Ecto neural progenitor cell (in vitro differentiated cells): ENCODE data around the gene ZNF98.

Experiments used
- DNase-seq: peaks from one replicate; pipeline ENCODE4 v3.0.0-alpha.2; 2018; ENCODE audit warnings: low spot score

ZNF98 gene

DNA sequence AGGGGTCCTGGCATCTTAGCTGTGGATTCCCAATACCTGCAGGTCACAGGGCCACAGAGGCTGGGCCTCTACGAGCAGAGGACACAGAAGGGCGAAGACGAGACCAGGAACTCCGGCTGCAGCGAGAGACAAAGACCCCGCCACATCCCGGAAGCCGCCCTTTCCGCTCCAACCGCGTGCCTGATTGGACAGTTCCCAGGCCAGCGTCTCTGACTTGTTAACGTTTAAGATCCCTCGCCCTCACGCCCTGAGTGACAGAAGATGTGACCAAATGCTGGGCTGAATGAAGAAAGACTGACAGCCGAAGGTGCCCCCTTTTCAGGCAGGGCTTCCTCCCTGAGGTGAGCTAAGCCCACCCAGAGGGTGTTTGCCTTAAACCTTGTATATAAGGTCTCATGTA is at the start of gene ZNF98:
ZNF98 (minus strand) TSS at position 136 of the 400 bp plus-strand sequence; CDS start at position 14, 122 bp downstream.
- DNase-seq = no peak

GRCh38 chr19:22446605-22447004 is 24.5 kb upstream of the ZNF98 start:
- DNase-seq = no peak

DNA sequence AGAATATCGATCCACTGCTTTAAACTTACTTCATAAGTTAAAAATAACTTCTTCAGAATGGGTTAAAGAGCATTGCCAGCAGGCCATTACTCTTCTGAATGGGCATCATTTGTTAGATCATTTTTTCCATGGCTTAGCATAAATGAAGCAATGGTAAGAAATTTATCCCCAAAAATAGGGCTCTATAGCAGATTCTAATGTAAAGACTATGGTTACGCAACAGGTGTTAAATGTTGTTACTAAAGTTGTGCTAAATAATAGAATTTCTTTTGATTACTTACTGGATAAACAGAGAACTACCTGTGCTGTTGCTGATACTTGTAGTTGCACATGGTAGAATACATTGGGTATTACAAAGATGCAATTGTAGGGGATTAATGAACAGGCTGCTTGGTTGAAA is 15.9 kb upstream of the ZNF98 start:
- DNase-seq = no peak

GRCh38 chr19:22427960-22428913 is 6.1 kb upstream of the ZNF98 start:
- no peak for DNase-seq

DNA sequence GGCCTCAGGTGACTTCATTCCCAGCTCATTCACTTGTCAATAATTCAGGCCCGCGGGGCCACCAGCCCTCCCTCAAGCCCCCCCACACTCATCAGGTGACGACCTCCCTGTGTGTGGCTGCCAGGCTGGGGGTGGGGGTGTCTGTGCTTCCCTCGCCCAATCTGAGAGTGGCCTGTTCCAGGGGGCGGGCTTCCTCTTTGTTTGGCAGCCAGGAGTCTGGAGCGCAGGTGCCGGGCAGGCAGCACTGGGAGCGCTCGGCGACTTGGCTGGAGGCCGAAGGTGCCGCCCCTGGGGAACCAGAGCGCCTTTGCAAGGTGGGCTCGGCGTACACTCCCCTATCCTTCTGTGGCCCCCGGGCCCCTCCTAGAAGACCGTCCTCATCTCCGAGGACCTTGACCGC is 5.4 kb upstream of the ZNF98 start:
- DNase-seq = no peak

- no peak for DNase-seq
Measured at GRCh38 chr19:22426901-22427300, 4.8 kb upstream of the ZNF98 start.

DNA sequence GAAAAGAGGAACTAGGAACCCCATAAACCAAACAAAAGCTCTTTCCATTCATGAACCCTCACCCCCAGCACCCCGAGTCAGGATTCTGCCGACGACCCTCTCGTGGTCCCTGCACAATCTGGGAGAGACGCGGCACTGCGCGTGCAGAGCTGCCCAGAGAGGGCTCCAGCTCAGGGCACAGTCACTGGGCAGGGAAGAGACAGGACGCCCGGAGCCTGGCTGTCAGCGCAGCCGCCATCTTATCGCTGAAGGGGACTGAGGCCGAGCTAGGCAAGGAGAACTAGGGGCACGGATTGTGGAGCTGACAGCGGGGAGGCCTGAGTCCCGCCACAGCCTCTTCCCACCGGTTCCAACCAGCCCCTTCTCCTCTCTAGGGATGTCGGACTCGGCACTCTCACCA is 349 bp downstream of the ZNF98 start:
- no peak for DNase-seq

DNA sequence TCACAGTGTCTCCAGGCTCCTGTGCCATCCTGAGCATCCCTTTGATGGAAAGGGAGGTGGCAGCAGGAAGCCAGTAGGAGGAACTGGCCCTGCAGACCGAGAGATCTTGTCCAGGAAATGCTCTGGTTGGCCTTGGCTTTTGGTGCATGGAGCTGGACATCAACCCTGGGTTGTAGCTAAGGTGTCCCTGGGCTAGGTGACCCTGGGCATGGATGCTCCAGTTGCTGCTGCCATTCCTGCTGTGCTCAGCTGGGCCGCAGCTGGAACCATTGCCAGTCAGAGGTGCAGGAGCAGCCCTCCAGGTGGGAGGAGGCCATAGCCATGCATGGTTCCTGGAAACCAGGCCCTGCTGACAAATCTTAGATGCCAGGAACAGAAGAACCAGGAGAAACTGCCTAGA is 67.5 kb downstream of the ZNF98 start:
- DNase-seq = no peak
